ENCODE data around the gene DTNB.

DNA sequence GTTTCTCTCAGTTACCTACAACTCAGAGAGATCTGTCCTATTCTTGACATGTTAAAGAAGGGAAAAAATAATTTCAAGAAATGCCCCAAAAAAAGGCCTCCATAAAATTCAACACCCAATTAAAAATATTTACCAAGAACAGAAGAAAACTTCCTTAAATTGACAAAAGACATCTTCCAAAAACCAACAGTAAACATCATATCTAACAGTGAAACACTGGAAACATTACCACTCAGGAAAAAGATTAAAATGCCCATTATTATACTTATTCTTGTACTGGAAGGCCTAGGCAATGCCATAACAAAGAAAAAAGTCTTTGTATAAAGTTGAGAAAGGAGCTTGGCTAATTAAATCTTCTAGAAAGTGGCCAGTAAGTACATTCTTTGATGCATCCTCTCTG is 7.2 kb downstream of the DTNB start:
- no peak for TF ChIP-seq CTCF (IDR thresholded peaks at IDR 0.05)
- TF ChIP-seq POLR2A (IDR thresholded peaks at IDR 0.05): no peak

Data from vagina (tissue), 2 donors.